ENCODE measurements around the gene DENND10. TPM values are rescaled to one million over a fixed set of nuclear protein-coding genes. Genes with fewer than 3 reads are reported as not detected.
"Not testable (repeated sequence)": the region's sequence is repeated elsewhere in the genome, so short reads cannot be mapped to it uniquely, and the experiment has no call there.

Gene DENND10
- total RNA-seq, 1 donor from 2014 or later, result 22.2 TPM

- DNase-seq (ENCODE audit: low spot score), result no peak
- intact Hi-C loops (cut with DNase I), result no loop called here
Measured at GRCh38 chr10:119161680-119162451, 58.0 kb downstream of the DENND10 start.

GRCh38 chr10:119162452-119163092 is 58.7 kb downstream of the DENND10 start:
- intact Hi-C loops (cut with DNase I), result no loop called here
- DNase-seq (ENCODE audit: low spot score), result no peak

- intact Hi-C loops (cut with DNase I), result loop anchor here (2.0 kb wide), 1 partner anchor 13 kb away; the partner anchor contains the start of gene PRDX3
- DNase-seq (ENCODE audit: low spot score), result peak; percentile 93
Measured at GRCh38 chr10:119165171-119166117, 61.5 kb downstream of the DENND10 start, which contains the start of gene SFXN4. SFXN4 (minus strand) TSS chr10:119165714; CDS start chr10:119165647, 67 bp downstream.

GRCh38 chr10:119166118-119166500 is 62.2 kb downstream of the DENND10 start:
- no peak for DNase-seq (ENCODE audit: low spot score)
- intact Hi-C loops (cut with DNase I), result no loop called here

DNA sequence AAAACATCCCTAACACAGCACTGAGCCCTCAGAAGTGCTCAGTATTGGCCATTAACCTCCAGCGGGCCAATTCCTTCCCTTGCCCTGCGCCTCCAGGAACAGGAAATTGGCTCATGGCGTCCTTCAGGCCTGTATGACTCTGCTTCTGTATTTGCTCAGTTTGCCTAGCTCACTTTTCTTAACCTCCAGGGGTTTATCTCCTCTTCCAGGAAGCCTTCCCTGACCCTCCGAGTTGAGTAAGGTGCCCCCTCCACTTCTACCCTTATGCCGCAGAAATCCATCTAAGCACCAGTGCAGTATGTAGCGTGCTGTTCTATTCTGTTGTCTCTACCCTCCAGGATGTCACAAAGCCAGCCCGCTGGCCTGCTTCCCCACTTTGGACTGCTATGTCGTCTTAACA is 62.7 kb downstream of the DENND10 start:
- no peak for DNase-seq (ENCODE audit: low spot score)

DNA sequence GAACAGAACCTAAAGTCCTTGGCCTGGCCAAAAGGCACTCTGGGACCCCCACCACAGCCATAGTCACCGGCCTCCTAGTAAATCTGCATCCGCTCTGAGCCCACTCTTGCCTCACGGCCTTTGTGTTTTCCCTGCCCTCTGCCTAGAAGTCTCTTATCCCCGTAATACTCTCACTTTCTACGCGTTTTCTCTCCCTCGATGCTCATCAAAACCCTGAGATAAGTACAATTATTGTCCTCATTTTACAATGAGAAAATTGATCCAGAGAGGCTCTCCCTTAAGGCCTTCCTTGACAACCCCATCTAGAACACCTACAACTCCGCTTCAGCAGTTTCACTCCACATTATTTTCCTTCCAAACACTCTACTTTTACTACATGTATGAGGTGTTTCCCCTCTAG is 63.1 kb downstream of the DENND10 start:
- DNase-seq (ENCODE audit: low spot score), result no peak
- intact Hi-C loops (cut with DNase I), result no loop called here

More for the DNA sequence above, 62.7 kb downstream of the DENND10 start:
- intact Hi-C loops (cut with DNase I), result no loop called here

- no peak for DNase-seq (ENCODE audit: low spot score)
- intact Hi-C loops (cut with DNase I), result no loop called here
Measured at GRCh38 chr10:119174109-119174508, 70.2 kb downstream of the DENND10 start.

DNA sequence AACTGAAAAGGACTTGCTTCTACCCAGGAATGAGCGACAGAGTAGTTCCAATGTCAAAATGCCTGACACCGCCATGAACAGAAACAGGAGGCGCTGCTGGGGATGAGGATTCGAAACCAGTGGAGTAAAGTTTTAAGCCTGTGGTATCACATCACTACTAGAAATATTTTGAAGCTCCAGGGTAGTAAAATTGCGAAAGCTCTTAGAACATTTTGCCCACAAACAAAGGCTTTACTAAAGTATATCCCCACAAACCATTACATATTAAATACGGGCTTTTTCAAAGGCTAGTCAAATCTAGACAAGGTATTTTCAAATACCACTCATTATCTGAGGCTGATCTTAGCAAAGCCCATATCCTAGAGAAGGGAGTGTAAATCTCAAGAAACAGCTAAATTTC is 72.3 kb downstream of the DENND10 start:
- intact Hi-C loops (cut with DNase I), result no loop called here
- no peak for DNase-seq (ENCODE audit: low spot score)

DNA sequence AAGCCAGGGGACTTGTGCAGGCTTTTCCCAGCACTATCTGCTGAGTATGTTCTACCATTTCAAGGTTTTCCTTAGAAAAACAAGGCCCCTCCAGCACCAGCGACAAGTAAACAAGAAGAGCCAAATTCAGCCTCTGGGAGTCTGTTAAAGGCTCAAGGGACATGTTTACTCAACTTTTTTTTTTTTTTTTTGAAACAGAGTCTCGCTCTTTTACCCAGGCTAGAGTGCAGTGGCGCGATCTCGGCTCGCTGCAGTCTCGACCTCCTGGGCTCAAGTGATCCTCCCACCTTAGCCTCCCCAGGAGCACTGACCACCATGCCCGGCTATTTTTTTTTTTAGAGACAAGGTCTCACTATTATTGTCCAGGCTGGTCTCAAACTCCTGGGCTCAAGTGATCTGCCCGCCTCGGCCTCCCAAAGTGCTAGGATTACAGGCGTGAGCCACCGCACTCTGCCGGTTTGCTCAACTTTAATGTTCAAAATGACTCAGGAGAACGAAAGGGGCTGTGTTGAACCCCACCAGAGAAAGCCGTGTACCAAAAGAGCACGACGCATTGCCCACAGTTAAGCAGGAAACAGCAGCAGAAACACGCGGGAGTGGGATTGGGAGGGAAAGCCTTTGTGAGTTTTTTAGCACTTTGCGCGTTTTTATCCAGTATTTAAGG is 73.9 kb downstream of the DENND10 start:
- DNase-seq (ENCODE audit: low spot score), result no peak
- intact Hi-C loops (cut with DNase I), result loop anchor here (2.0 kb wide), 1 partner anchor 13 kb away; the partner anchor contains the start of gene SFXN4

GRCh38 chr10:119178372-119179119 is 74.6 kb downstream of the DENND10 start, which contains the start of gene PRDX3:
PRDX3 (minus strand) TSS chr10:119178812; CDS start chr10:119178790, 22 bp downstream.
- peak; percentile 96 for DNase-seq (ENCODE audit: low spot score)
- intact Hi-C loops (cut with DNase I), result loop anchor here (2.0 kb wide), 1 partner anchor 14 kb away; the partner anchor contains the start of gene SFXN4

GRCh38 chr10:119180850-119181400 is 77.0 kb downstream of the DENND10 start:
- DNase-seq (ENCODE audit: low spot score); intact Hi-C loops (cut with DNase I): not testable (repeated sequence)

- intact Hi-C loops (cut with DNase I), result no loop called here
- DNase-seq (ENCODE audit: low spot score), result no peak
Measured at GRCh38 chr10:119183664-119184412, 79.9 kb downstream of the DENND10 start.

Other genes with a start within 250 kb of the DENND10 start
- 10.3 TPM for gene NANOS1, start 74.4 kb upstream of the DENND10 start, total RNA-seq
- gene EIF3A, start 23.3 kb upstream of the DENND10 start, total RNA-seq, result 133 TPM
- gene SFXN4, start 61.6 kb downstream of the DENND10 start, total RNA-seq, result 44.0 TPM
- gene PRDX3, start 74.7 kb downstream of the DENND10 start, total RNA-seq, result 220 TPM
- gene GRK5, start 103.5 kb downstream of the DENND10 start, total RNA-seq, result 17.6 TPM